GM19468 (cell line): ENCODE data around the gene CGB1.
"Not testable (repeated sequence)": the region's sequence is repeated elsewhere in the genome, so short reads cannot be mapped to it uniquely, and the experiment has no call there.

Source experiments
- ATAC-seq: cut with Tn5 transposase; IDR thresholded peaks from one replicate; pipeline ENCODE4 v1.9.1; 2021; ENCODE audit warnings: mild to moderate bottlenecking, moderate library complexity, moderate number of reproducible peaks; ENCODE audit not compliant: unreplicated experiment; ENCODE audit errors: extremely low read depth

Gene CGB1

GRCh38 chr19:49036815-49037214, at the start of gene CGB1:
TSS of gene CGB1 (minus strand) at chr19:49036895. CDS start at chr19:49036711, 184 bp downstream.
- not testable (repeated sequence) for ATAC-seq

- no peak for ATAC-seq
Measured at GRCh38 chr19:49086296-49086695, 49.6 kb upstream of the CGB1 start.

GRCh38 chr19:49085868-49086232, 49.2 kb upstream of the CGB1 start:
- ATAC-seq: no peak

GRCh38 chr19:49085020-49085867, 48.5 kb upstream of the CGB1 start, which contains the start of gene SNRNP70:
TSS of gene SNRNP70 (plus strand) at chr19:49085451. CDS start at chr19:49086415, 964 bp downstream.
- ATAC-seq: peak; percentile 68

GRCh38 chr19:49084206-49085019, 47.7 kb upstream of the CGB1 start:
- ATAC-seq: no peak

- no peak for ATAC-seq
Measured at GRCh38 chr19:49081273-49081672, 44.6 kb upstream of the CGB1 start.

GRCh38 chr19:49080392-49080791, 43.7 kb upstream of the CGB1 start:
- no peak for ATAC-seq

GRCh38 chr19:49074869-49075268, 38.2 kb upstream of the CGB1 start:
- ATAC-seq: not testable (repeated sequence)

- ATAC-seq: no peak
Measured at GRCh38 chr19:49073514-49074378, 37.1 kb upstream of the CGB1 start.

GRCh38 chr19:49071860-49072547, 35.3 kb upstream of the CGB1 start:
- ATAC-seq: no peak

GRCh38 chr19:49070416-49070815, 33.7 kb upstream of the CGB1 start:
- no peak for ATAC-seq

GRCh38 chr19:49069026-49069425, 32.3 kb upstream of the CGB1 start:
- no peak for ATAC-seq

- no peak for ATAC-seq
Measured at GRCh38 chr19:49067554-49067953, 30.9 kb upstream of the CGB1 start.

GRCh38 chr19:49065905-49066512, 29.3 kb upstream of the CGB1 start:
- ATAC-seq: no peak

- ATAC-seq: no peak
Measured at GRCh38 chr19:49064768-49065611, 28.3 kb upstream of the CGB1 start, which contains the start of gene NTF4. TSS of gene NTF4 (minus strand) at chr19:49064818. CDS start at chr19:49061997, 2,821 bp downstream.

- ATAC-seq: no peak
Measured at GRCh38 chr19:49064029-49064629, 27.4 kb upstream of the CGB1 start.

- no peak for ATAC-seq
Measured at GRCh38 chr19:49061445-49061844, 24.8 kb upstream of the CGB1 start.

- ATAC-seq: no peak
Measured at GRCh38 chr19:49061000-49061399, 24.3 kb upstream of the CGB1 start.
